Measurements from ENCODE around the gene MBD3L5. TPM values are rescaled to one million over a fixed set of nuclear protein-coding genes. Genes with fewer than 3 reads are reported as not detected.
"Not testable (repeated sequence)": the region's sequence is repeated elsewhere in the genome, so short reads cannot be mapped to it uniquely, and the experiment has no call there.

Gene MBD3L5
- not detected for total RNA-seq
- not detected for polyA plus RNA-seq

DNA sequence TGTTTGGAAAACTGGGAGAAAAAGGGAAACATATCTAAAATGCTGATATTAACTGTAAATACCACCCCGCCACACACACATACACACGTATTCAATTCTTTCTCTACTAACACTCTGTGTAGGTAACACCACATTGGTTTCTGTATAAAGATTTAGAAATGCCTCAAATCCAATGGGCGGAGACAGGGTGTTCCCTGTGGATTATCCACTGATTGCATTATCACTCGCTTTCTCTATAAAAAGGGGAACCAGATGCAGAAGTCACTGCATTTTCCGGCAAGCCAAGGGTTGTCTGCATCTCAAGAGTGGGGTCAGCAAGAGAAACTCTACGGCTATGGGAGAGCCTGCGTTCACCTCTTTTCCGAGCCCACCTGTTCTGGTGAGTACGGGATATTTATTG lies at the start of gene MBD3L5:
TSS of gene MBD3L5 (plus strand) at position 301 of the 400 bp plus-strand sequence. CDS start at position 335, 34 bp downstream.
- H3K27ac ChIP-seq (ENCODE audit: low read depth, low read length); H3K4me1 Mint-ChIP-seq; intact Hi-C loops (cut with micrococcal nuclease); H3K36me3 Mint-ChIP-seq; H3K9me3 ChIP-seq (ENCODE audit: control insufficient read depth in 1 of 2, low read length in 2 of 2); H3K27me3 ChIP-seq (ENCODE audit: insufficient read depth, low read length); H3K27me3 Mint-ChIP-seq; H3K4me1 ChIP-seq (ENCODE audit: insufficient read depth, low read length); CTCF ChIA-PET (ENCODE audit: partially characterized antibody); H3K36me3 ChIP-seq (ENCODE audit: insufficient read depth, low read length); DNase-seq; H3K4me3 ChIP-seq (ENCODE audit: low read length in 2 of 2); H3K9me3 Mint-ChIP-seq; H3K27ac Mint-ChIP-seq; POLR2A ChIA-PET (ENCODE audit: partially characterized antibody); H3K4me3 Mint-ChIP-seq: not testable (repeated sequence)

GRCh38 chr19:6983448-6983847 lies 46.9 kb upstream of the MBD3L5 start:
- Mint-ChIP-seq H3K4me1 (no peaks in the 10 kb centered on the region), H3K9me3 (peaks cover 6 to 45% (median 28%) of the 10 kb centered on the region in 8 donors)

DNA sequence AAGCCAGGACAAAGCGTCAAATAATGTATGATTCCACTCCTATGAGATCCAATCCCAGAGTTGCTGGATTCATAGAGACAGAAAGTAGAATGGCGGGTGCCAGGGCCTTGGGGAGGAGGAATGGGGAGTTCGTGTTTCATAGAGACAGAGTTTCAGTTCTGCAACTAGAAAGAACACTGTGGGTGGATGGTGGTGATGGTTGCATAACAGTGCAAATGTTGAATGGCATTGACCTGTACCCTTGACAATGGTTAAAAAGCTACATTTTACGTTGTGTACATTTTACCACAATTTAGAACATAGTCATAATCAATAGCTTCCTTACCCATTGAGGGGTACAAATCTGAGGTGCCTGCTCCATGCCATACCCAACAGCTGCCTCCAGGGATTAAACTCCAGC lies 42.5 kb upstream of the MBD3L5 start:
- ChIA-PET POLR2A (ENCODE audit: partially characterized antibody) (no interaction called here), CTCF (ENCODE audit: partially characterized antibody) (no interaction called here)
- H3K4me3 Mint-ChIP-seq: no peak overlapping the region
- Histone ChIP-seq H3K27ac (ENCODE audit: low read depth, low read length) (no peak overlapping the region), H3K4me1 (ENCODE audit: insufficient read depth, low read length) (no peaks in the 10 kb centered on the region), H3K36me3 (ENCODE audit: insufficient read depth, low read length) (peaks cover 3% of the 10 kb centered on the region), H3K9me3 (ENCODE audit: control insufficient read depth in 1 of 2, low read length in 2 of 2) (no peaks in the 10 kb centered on the region), H3K27me3 (ENCODE audit: insufficient read depth, low read length) (no peaks in the 10 kb centered on the region), H3K4me3 (ENCODE audit: low read length in 2 of 2) (no peak overlapping the region)
- H3K4me1 Mint-ChIP-seq: no peaks in the 10 kb centered on the region
- peaks cover 6 to 36% (median 25%) of the 10 kb centered on the region in 8 donors for H3K9me3 Mint-ChIP-seq
- H3K27me3 Mint-ChIP-seq: peaks cover 0 to 2% of the 10 kb centered on the region in 2 donors
- intact Hi-C loops (cut with micrococcal nuclease): no loop called here
- no peak for DNase-seq
- H3K27ac Mint-ChIP-seq: peak overlapping the region in 1 of 7 donors; percentile 31
- peaks cover 29% of the 10 kb centered on the region in 2 donors for H3K36me3 Mint-ChIP-seq

More at GRCh38 chr19:6983448-6983847, 46.9 kb upstream of the MBD3L5 start:
- peaks cover 29 to 43% of the 10 kb centered on the region in 2 donors for H3K36me3 Mint-ChIP-seq
- H3K27me3 Mint-ChIP-seq: no peaks in the 10 kb centered on the region
- Histone ChIP-seq H3K9me3 (ENCODE audit: control insufficient read depth in 1 of 2, low read length in 2 of 2) (no peaks in the 10 kb centered on the region), H3K4me3 (ENCODE audit: low read length in 2 of 2) (no peak overlapping the region), H3K4me1 (ENCODE audit: insufficient read depth, low read length) (no peaks in the 10 kb centered on the region), H3K27ac (ENCODE audit: low read depth, low read length) (no peak overlapping the region), H3K27me3 (ENCODE audit: insufficient read depth, low read length) (no peaks in the 10 kb centered on the region), H3K36me3 (ENCODE audit: insufficient read depth, low read length) (peaks cover 3% of the 10 kb centered on the region)
- CTCF ChIA-PET (ENCODE audit: partially characterized antibody): no interaction called here
- intact Hi-C loops (cut with micrococcal nuclease): no loop called here
- no peak for DNase-seq
- H3K4me3 Mint-ChIP-seq: no peak overlapping the region
- H3K27ac Mint-ChIP-seq: no peak overlapping the region
- POLR2A ChIA-PET (ENCODE audit: partially characterized antibody): no interaction called here

GRCh38 chr19:6988257-6988656 lies 42.1 kb upstream of the MBD3L5 start:
- peaks cover 0 to 2% of the 10 kb centered on the region in 2 donors for H3K27me3 Mint-ChIP-seq
- DNase-seq: no peak
- H3K4me1 ChIP-seq (ENCODE audit: insufficient read depth, low read length): no peaks in the 10 kb centered on the region
- no peaks in the 10 kb centered on the region for H3K9me3 ChIP-seq (ENCODE audit: control insufficient read depth in 1 of 2, low read length in 2 of 2)
- no peak overlapping the region for H3K4me3 ChIP-seq (ENCODE audit: low read length in 2 of 2)
- H3K36me3 ChIP-seq (ENCODE audit: insufficient read depth, low read length): peaks cover 3% of the 10 kb centered on the region
- H3K36me3 Mint-ChIP-seq: peaks cover 26 to 29% of the 10 kb centered on the region in 2 donors
- intact Hi-C loops (cut with micrococcal nuclease): no loop called here
- CTCF ChIA-PET (ENCODE audit: partially characterized antibody): interaction anchor here (0.6 kb wide), 1 partner anchor 367 kb away, joined by 3 read pairs; no protein-coding TSS in a partner anchor
- H3K4me3 Mint-ChIP-seq: no peak overlapping the region
- POLR2A ChIA-PET (ENCODE audit: partially characterized antibody): no interaction called here
- H3K4me1 Mint-ChIP-seq: no peaks in the 10 kb centered on the region
- H3K27me3 ChIP-seq (ENCODE audit: insufficient read depth, low read length): no peaks in the 10 kb centered on the region
- H3K27ac Mint-ChIP-seq: no peak overlapping the region
- H3K9me3 Mint-ChIP-seq: peaks cover 6 to 32% (median 23%) of the 10 kb centered on the region in 8 donors
- H3K27ac ChIP-seq (ENCODE audit: low read depth, low read length): no peak overlapping the region

GRCh38 chr19:6995054-6995453 lies 35.3 kb upstream of the MBD3L5 start:
- Histone ChIP-seq H3K27ac (ENCODE audit: low read depth, low read length) (no peak overlapping the region), H3K4me1 (ENCODE audit: insufficient read depth, low read length) (no peaks in the 10 kb centered on the region), H3K36me3 (ENCODE audit: insufficient read depth, low read length) (no peaks in the 10 kb centered on the region), H3K27me3 (ENCODE audit: insufficient read depth, low read length) (no peaks in the 10 kb centered on the region), H3K9me3 (ENCODE audit: control insufficient read depth in 1 of 2, low read length in 2 of 2) (no peaks in the 10 kb centered on the region), H3K4me3 (ENCODE audit: low read length in 2 of 2) (no peak overlapping the region)
- H3K36me3 Mint-ChIP-seq: peaks cover 0 to 7% of the 10 kb centered on the region in 2 donors
- peaks cover 0 to 2% of the 10 kb centered on the region in 2 donors for H3K27me3 Mint-ChIP-seq
- ChIA-PET POLR2A (ENCODE audit: partially characterized antibody) (no interaction called here), CTCF (ENCODE audit: partially characterized antibody) (interaction anchor here (1.7 kb wide), 1 partner anchor 8 kb away, joined by 3 read pairs; no protein-coding TSS in a partner anchor)
- H3K4me3 Mint-ChIP-seq: peak overlapping the region in 1 of 8 donors; percentile 3
- intact Hi-C loops (cut with micrococcal nuclease): no loop called here
- H3K4me1 Mint-ChIP-seq: peaks cover 9 to 28% (median 14%) of the 10 kb centered on the region in 4 donors
- peaks cover 0 to 7% (median 3%) of the 10 kb centered on the region in 8 donors for H3K9me3 Mint-ChIP-seq
- peak overlapping the region in 5 of 7 donors; percentile 6 to 90 (median 46) for H3K27ac Mint-ChIP-seq
- DNase-seq: no peak

GRCh38 chr19:6996810-6997209 lies 33.6 kb upstream of the MBD3L5 start:
- POLR2A ChIA-PET (ENCODE audit: partially characterized antibody): no interaction called here
- Mint-ChIP-seq H3K27ac (peak overlapping the region in 4 of 7 donors; percentile 49 to 93 (median 86)), H3K36me3 (peaks cover 0 to 7% of the 10 kb centered on the region in 2 donors), H3K27me3 (no peaks in the 10 kb centered on the region), H3K4me1 (peaks cover 11 to 40% (median 19%) of the 10 kb centered on the region in 4 donors), H3K9me3 (peaks cover 0 to 7% (median 3%) of the 10 kb centered on the region in 8 donors), H3K4me3 (peak overlapping the region; percentile 50 to 84 (median 80))
- CTCF ChIA-PET (ENCODE audit: partially characterized antibody): no interaction called here
- Histone ChIP-seq H3K27me3 (ENCODE audit: insufficient read depth, low read length) (no peaks in the 10 kb centered on the region), H3K9me3 (ENCODE audit: control insufficient read depth in 1 of 2, low read length in 2 of 2) (no peaks in the 10 kb centered on the region), H3K4me3 (ENCODE audit: low read length in 2 of 2) (peak overlapping the region in 1 of 2 donors; percentile 19), H3K36me3 (ENCODE audit: insufficient read depth, low read length) (no peaks in the 10 kb centered on the region), H3K4me1 (ENCODE audit: insufficient read depth, low read length) (no peaks in the 10 kb centered on the region), H3K27ac (ENCODE audit: low read depth, low read length) (no peak overlapping the region)
- DNase-seq: no peak
- intact Hi-C loops (cut with micrococcal nuclease): no loop called here

- DNase-seq: no peak
Observed at GRCh38 chr19:6997679-6998445, 32.5 kb upstream of the MBD3L5 start.

More at GRCh38 chr19:6997679-6998445, 32.5 kb upstream of the MBD3L5 start:
- POLR2A ChIA-PET (ENCODE audit: partially characterized antibody): interaction anchor here (1.0 kb wide), 1 partner anchor 12 kb away, joined by 3 read pairs; no protein-coding TSS in a partner anchor
- Histone ChIP-seq H3K9me3 (ENCODE audit: control insufficient read depth in 1 of 2, low read length in 2 of 2) (no peaks in the 10 kb centered on the region), H3K36me3 (ENCODE audit: insufficient read depth, low read length) (no peaks in the 10 kb centered on the region), H3K27me3 (ENCODE audit: insufficient read depth, low read length) (no peaks in the 10 kb centered on the region), H3K4me3 (ENCODE audit: low read length in 2 of 2) (peak overlapping the region in 1 of 2 donors; percentile 19), H3K27ac (ENCODE audit: low read depth, low read length) (no peak overlapping the region), H3K4me1 (ENCODE audit: insufficient read depth, low read length) (no peaks in the 10 kb centered on the region)
- Mint-ChIP-seq H3K4me3 (peak overlapping the region; percentile 70 to 84 (median 80)), H3K27ac (peak overlapping the region in 6 of 7 donors; percentile 13 to 93 (median 74)), H3K36me3 (peaks cover 0 to 7% of the 10 kb centered on the region in 2 donors), H3K27me3 (no peaks in the 10 kb centered on the region), H3K4me1 (peaks cover 11 to 40% (median 19%) of the 10 kb centered on the region in 4 donors), H3K9me3 (peaks cover 0 to 7% (median 3%) of the 10 kb centered on the region in 8 donors)
- CTCF ChIA-PET (ENCODE audit: partially characterized antibody): interaction anchor here (0.7 kb wide), 1 partner anchor 643 kb away, joined by 4 read pairs; no protein-coding TSS in a partner anchor
- intact Hi-C loops (cut with micrococcal nuclease): no loop called here
